Neural cell (in vitro differentiated cells): ENCODE results near the gene CDC5L. TPM values are rescaled to one million over a fixed set of nuclear protein-coding genes. Genes with fewer than 3 reads are reported as not detected.

Source experiments
- H2AFZ ChIP-seq: fragments of 200-600, 300-800 bp; sonication (generic), shearing (Covaris generic); 2 replicates; pipeline ENCODE4 v1.6.0; 2014; ENCODE audit warnings: low read depth, mild to moderate bottlenecking, antibody characterized with exemption, low read length, moderate library complexity
- H3F3A ChIP-seq: fragments of 200-600 bp; shearing (Covaris generic); 2 replicates; pipeline ENCODE4 v1.6.1; 2016; ENCODE audit warnings: mild to moderate bottlenecking, moderate library complexity, mixed read lengths, antibody characterized with exemption, low read length; ENCODE audit not compliant: insufficient read depth, poor library complexity, severe bottlenecking
- H3K27ac ChIP-seq: fragments of 200-600, 300-800 bp; sonication (generic), shearing (Covaris generic); 2 replicates; pipeline ENCODE4 v1.5.1; 2014; ENCODE audit warnings: mild to moderate bottlenecking, low read length, moderate library complexity
- H3K27me3 ChIP-seq: fragments of 300-800, 200-600 bp; sonication (generic), shearing (Covaris generic); 2 replicates; pipeline ENCODE4 v1.6.0; 2014; ENCODE audit warnings: mild to moderate bottlenecking, low read depth, low read length, moderate library complexity; ENCODE audit not compliant: insufficient read depth
- H3K36me3 ChIP-seq: fragments of 300-800, 200-600 bp; sonication (generic), shearing (Covaris generic); 2 replicates; pipeline ENCODE4 v1.5.1; 2014; ENCODE audit warnings: mild to moderate bottlenecking, antibody characterized with exemption, low read length, moderate library complexity; ENCODE audit not compliant: insufficient read depth
- H3K4me2 ChIP-seq: fragments of 300-800, 200-600 bp; sonication (generic), shearing (Covaris generic); 2 replicates; pipeline ENCODE4 v1.6.0; 2014; ENCODE audit warnings: mild to moderate bottlenecking, low read length
- H3K4me3 ChIP-seq: fragments of 300-800, 200-600 bp; sonication (generic), shearing (Covaris generic); 2 replicates; pipeline ENCODE4 v1.5.1; 2014; ENCODE audit warnings: mild to moderate bottlenecking, low read length, moderate library complexity
- H3K79me2 ChIP-seq: fragments of 200-600 bp; shearing (Covaris generic); replicated peaks from 2 replicates; pipeline ENCODE4 v1.6.0; 2014; ENCODE audit warnings: mild to moderate bottlenecking, low read length, moderate library complexity; ENCODE audit not compliant: insufficient read depth
- H3K9ac ChIP-seq: fragments of 300-800, 200-600 bp; sonication (generic), shearing (Covaris generic); 2 replicates; pipeline ENCODE4 v1.6.1; 2016; ENCODE audit warnings: mild to moderate bottlenecking, low read length, mixed read lengths
- H3K9me2 ChIP-seq: fragments of 200-600 bp; shearing (Covaris generic); 2 replicates; pipeline ENCODE4 v1.6.1; 2016; ENCODE audit warnings: mild to moderate bottlenecking, low read length, mixed read lengths; ENCODE audit not compliant: insufficient read depth
- H3K9me3 ChIP-seq: fragments of 200-600, 300-800 bp; sonication (generic), shearing (Covaris generic); 2 replicates; pipeline ENCODE4 v1.6.1; 2016; ENCODE audit warnings: mild to moderate bottlenecking, mixed run types, low read length, moderate library complexity, mixed read lengths
- H4K20me1 ChIP-seq: fragments of 200-600 bp; shearing (Covaris generic); 2 replicates; pipeline ENCODE4 v1.6.1; 2016; ENCODE audit warnings: mild to moderate bottlenecking, mixed run types; ENCODE audit not compliant: insufficient read depth
- CTCF ChIP-seq: fragments of 450-650 bp; IDR thresholded peaks from 2 replicates; pipeline ENCODE4 v1.5.1; 2014; ENCODE audit warnings: antibody characterized with exemption, mild to moderate bottlenecking, moderate library complexity; ENCODE audit not compliant: poor library complexity, severe bottlenecking
- EP300 ChIP-seq: fragments of 450-650 bp; conservative IDR thresholded peaks from 2 replicates; pipeline ENCODE4 v1.6.1; 2014; ENCODE audit warnings: antibody characterized with exemption, mild to moderate bottlenecking, moderate library complexity; ENCODE audit not compliant: poor library complexity, severe bottlenecking
- EZH2 ChIP-seq: fragments of 200-600, 300-800 bp; shearing (Covaris generic), sonication (generic); IDR thresholded peaks from 2 replicates; pipeline ENCODE4 v1.6.1; 2014; ENCODE audit warnings: antibody characterized with exemption, low read length, borderline replicate concordance, mild to moderate bottlenecking; ENCODE audit not compliant: insufficient read depth, poor library complexity, severe bottlenecking
- MXI1 ChIP-seq: fragments of 450-650 bp; conservative IDR thresholded peaks from 2 replicates; pipeline ENCODE4 v1.6.1; 2014; ENCODE audit warnings: antibody characterized with exemption, mild to moderate bottlenecking; ENCODE audit not compliant: poor library complexity, severe bottlenecking
- POLR2AphosphoS5 ChIP-seq: IDR thresholded peaks from 2 replicates; pipeline ENCODE4 v1.6.1; 2012
- RAD21 ChIP-seq: fragments of 450-650 bp; conservative IDR thresholded peaks from 2 replicates; pipeline ENCODE4 v1.6.1; 2014; ENCODE audit warnings: antibody characterized with exemption, mild to moderate bottlenecking, moderate library complexity
- SMC3 ChIP-seq: fragments of 450-650 bp; conservative IDR thresholded peaks from 2 replicates; pipeline ENCODE4 v1.6.1; 2014; ENCODE audit warnings: antibody characterized with exemption, mild to moderate bottlenecking, moderate library complexity; ENCODE audit not compliant: poor library complexity
- TAF1 ChIP-seq: IDR thresholded peaks from 2 replicates; pipeline ENCODE4 v1.6.1; 2012; ENCODE audit warnings: low read depth
- polyA plus RNA-seq: library from polyadenylated mRNA; depleted of rRNA; stranded (reverse); fragments of >200 nt; gene quantifications from 2 replicates; pipeline ENCODE4 v1.2.3, GENCODE V29; 2014
- TF ChIP-seq, protein P1 (sequence below): IDR thresholded peaks from 2 replicates; pipeline ENCODE4 v1.6.1; 2012; ENCODE audit warnings: borderline replicate concordance

The CDC5L gene
- polyA plus RNA-seq, 1 donor from 2014 or later: 28.9 TPM

DNA sequence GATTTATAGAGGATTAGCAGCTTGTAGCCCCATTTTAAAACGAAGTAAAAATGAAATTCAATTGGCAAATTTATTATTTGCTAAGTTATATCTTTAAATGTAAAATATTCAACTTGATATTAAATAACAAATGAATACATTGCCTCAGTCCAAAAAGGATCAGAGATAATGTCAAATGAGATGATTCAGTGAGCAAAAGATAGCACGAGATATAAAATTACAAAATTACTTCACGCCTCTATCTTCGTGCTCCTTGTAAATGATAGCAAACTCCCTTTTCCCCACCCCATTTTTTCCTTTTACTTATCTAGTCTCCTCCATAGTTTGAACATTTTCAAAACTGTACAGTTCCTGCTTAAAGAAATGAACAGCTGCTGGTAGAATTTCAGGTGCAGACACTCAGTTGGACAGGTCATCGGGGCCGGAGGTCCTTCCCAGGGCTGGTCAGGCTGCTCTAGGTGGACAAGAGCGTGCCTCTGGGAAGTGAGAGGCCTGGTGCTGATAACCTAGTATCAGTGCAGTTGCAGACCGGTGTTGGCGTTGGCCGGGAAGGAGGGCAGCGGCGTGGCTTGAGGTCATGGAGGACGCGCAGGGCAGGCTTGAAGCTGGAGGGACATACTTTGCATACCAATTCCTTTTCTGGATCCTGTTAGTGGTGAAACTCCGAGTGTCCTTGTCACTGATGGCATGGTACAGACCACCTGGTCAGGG, 83.9 kb downstream of the CDC5L start:
- no peaks in the 10 kb centered on the region for H3F3A ChIP-seq
- H3K4me3 ChIP-seq: no peak overlapping the region
- H3K27me3 ChIP-seq: no peaks in the 10 kb centered on the region
- no peaks in the 10 kb centered on the region for H3K36me3 ChIP-seq
- H2AFZ ChIP-seq: no peak overlapping the region
- no peaks in the 10 kb centered on the region for H3K79me2 ChIP-seq
- H3K9me2 ChIP-seq: no peaks in the 10 kb centered on the region
- H3K27ac ChIP-seq: no peak overlapping the region
- H4K20me1 ChIP-seq: no peaks in the 10 kb centered on the region
- no peak overlapping the region for H3K9ac ChIP-seq
- no peaks in the 10 kb centered on the region for H3K9me3 ChIP-seq
- TF ChIP-seq CTCF: no peak
- no peak for TF ChIP-seq EZH2
- TF ChIP-seq TAF1: no peak
- no peak for TF ChIP-seq SMC3
- no peak for TF ChIP-seq MXI1
- H3K4me2 ChIP-seq: no peak overlapping the region

DNA sequence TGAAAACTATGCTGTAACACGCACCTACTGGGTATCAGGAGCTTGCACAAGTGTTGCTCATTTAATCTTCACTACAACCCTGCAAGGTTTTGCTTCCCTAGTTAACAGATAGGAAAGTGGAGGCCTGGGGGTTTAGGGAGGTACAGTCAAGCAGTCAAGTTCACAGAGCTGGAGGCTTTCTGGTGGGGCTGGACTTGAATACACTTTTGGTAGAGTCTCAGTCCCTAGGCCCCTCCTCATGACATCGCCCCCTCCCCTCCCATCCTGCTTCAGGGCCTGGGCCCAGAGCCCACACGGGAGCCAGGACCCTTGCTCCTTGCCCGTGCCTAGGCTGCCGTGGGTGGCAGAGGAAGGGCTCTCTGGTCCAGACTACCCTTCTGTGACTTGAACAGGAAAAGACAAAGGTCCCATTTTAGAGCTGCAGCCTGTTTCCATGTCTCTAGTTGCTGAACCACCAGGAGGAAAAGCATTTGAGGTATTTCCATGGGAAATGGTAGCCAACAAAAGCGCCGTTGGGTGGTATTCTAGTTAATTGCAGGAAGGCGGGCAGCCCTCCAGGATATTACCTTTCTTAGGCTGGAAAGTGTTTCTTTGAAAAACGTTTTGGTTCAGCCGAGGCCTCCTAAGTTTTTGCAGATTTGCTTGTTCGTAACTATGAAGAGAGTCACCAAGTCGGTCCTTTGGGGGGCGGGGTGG, 84.9 kb downstream of the CDC5L start:
- no peaks in the 10 kb centered on the region for H3K9me2 ChIP-seq
- no peak overlapping the region for H2AFZ ChIP-seq
- H3K9me3 ChIP-seq: no peaks in the 10 kb centered on the region
- no peak overlapping the region for H3K27ac ChIP-seq
- H3F3A ChIP-seq: no peaks in the 10 kb centered on the region
- no peaks in the 10 kb centered on the region for H4K20me1 ChIP-seq
- no peak for TF ChIP-seq MXI1
- TF ChIP-seq RAD21: no peak
- no peak for TF ChIP-seq POLR2AphosphoS5
- no peak for TF ChIP-seq EZH2
- TF ChIP-seq EP300: no peak
- TF ChIP-seq, protein P1, sequence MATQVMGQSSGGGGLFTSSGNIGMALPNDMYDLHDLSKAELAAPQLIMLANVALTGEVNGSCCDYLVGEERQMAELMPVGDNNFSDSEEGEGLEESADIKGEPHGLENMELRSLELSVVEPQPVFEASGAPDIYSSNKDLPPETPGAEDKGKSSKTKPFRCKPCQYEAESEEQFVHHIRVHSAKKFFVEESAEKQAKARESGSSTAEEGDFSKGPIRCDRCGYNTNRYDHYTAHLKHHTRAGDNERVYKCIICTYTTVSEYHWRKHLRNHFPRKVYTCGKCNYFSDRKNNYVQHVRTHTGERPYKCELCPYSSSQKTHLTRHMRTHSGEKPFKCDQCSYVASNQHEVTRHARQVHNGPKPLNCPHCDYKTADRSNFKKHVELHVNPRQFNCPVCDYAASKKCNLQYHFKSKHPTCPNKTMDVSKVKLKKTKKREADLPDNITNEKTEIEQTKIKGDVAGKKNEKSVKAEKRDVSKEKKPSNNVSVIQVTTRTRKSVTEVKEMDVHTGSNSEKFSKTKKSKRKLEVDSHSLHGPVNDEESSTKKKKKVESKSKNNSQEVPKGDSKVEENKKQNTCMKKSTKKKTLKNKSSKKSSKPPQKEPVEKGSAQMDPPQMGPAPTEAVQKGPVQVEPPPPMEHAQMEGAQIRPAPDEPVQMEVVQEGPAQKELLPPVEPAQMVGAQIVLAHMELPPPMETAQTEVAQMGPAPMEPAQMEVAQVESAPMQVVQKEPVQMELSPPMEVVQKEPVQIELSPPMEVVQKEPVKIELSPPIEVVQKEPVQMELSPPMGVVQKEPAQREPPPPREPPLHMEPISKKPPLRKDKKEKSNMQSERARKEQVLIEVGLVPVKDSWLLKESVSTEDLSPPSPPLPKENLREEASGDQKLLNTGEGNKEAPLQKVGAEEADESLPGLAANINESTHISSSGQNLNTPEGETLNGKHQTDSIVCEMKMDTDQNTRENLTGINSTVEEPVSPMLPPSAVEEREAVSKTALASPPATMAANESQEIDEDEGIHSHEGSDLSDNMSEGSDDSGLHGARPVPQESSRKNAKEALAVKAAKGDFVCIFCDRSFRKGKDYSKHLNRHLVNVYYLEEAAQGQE: no peak
- TF ChIP-seq SMC3: no peak
- no peak for TF ChIP-seq TAF1
- no peak for TF ChIP-seq CTCF
- H3K79me2 ChIP-seq: no peaks in the 10 kb centered on the region
- H3K9ac ChIP-seq: no peak overlapping the region
- H3K4me3 ChIP-seq: no peak overlapping the region
- no peaks in the 10 kb centered on the region for H3K27me3 ChIP-seq
- H3K36me3 ChIP-seq: no peaks in the 10 kb centered on the region
- no peak overlapping the region for H3K4me2 ChIP-seq
